GM12872 (cell line): ENCODE results near the gene LTB4R2.

Experiments used
- TF ChIP-seq, protein P1 (sequence below): IDR thresholded peaks from 3 replicates; pipeline ENCODE4 v1.5.1; 2011; ENCODE audit warnings: low read depth, mild to moderate bottlenecking, low read length, moderate library complexity; ENCODE audit not compliant: insufficient read depth

LTB4R2 gene

DNA sequence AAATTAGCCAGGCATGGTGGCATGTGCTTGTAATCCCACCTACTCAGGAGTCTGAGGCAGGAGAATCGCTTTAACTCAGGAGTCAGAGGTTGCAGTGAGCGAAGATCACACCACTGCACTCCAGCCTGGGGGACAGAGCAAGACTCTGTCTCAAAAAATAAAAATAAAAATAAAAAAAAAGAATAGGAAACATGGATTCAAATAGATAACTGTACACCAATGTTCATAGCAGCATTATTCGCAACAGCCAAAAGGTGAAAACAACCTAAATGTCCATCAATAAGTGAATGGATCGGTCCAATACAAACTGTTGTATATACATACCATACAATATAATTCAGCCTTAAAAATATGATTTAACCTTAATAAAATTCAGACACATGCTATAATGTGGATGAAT lies 32.9 kb downstream of the LTB4R2 start:
- TF ChIP-seq, protein P1, sequence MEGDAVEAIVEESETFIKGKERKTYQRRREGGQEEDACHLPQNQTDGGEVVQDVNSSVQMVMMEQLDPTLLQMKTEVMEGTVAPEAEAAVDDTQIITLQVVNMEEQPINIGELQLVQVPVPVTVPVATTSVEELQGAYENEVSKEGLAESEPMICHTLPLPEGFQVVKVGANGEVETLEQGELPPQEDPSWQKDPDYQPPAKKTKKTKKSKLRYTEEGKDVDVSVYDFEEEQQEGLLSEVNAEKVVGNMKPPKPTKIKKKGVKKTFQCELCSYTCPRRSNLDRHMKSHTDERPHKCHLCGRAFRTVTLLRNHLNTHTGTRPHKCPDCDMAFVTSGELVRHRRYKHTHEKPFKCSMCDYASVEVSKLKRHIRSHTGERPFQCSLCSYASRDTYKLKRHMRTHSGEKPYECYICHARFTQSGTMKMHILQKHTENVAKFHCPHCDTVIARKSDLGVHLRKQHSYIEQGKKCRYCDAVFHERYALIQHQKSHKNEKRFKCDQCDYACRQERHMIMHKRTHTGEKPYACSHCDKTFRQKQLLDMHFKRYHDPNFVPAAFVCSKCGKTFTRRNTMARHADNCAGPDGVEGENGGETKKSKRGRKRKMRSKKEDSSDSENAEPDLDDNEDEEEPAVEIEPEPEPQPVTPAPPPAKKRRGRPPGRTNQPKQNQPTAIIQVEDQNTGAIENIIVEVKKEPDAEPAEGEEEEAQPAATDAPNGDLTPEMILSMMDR, result no peak

DNA sequence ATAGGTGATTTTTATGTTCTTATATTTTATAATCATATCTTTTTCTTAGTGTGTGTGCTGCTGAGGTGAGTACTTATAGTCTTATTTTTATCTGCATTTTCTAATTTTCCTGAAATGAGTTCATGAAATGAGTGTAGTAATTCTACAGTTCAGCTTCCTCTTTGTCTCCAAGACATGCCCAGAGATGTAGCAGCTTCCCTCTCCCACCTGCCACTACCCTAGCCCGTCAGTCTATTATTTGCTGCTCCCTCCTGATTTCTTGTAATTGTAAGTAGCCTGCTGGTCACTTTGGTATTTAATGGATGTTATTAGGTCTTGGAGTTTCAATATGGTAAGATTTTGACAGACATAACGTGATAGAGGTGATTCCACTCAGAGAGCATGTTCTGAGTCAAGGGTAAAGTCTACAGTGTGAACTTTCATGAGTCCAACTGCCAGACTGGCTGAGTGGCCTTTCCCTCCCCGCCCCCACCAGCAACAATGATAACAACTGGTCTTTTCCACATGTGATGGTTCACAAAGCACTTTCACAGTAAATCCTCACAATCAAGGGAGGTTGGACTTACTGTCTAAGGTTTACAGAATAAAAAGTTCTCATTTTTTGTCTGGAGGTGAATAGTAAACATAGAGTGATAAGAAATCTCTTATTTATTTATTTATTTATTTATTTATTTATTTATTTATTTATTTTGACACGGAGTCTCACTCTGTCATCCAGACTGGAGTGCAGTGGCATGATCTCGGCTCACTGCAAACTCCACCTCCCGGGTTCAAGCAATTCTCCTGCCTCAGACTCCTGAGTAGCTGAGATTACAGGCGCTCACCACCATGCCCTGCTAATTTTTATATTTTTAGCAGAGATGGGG lies 34.1 kb downstream of the LTB4R2 start:
- TF ChIP-seq, protein P1, result no peak

DNA sequence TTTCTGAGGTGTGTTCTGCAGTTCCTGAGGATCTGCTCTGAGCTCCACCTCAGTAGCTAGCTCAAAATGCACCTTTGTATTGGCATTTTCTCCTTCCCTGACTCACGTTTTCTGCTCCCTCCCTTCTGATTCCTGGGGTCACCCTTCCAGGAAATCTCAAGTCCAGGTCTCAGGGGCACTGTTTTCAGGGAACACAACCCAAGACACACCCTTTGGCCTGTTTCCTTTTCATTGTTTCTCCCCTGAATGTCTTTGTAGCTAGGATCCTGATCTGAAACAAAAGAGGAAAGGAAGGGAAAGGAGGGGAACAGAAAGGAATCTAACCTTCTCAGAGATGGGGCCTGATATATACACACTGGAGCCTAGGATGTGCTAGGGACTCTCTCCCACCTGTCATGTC lies 37.2 kb downstream of the LTB4R2 start:
- TF ChIP-seq, protein P1, result no peak

DNA sequence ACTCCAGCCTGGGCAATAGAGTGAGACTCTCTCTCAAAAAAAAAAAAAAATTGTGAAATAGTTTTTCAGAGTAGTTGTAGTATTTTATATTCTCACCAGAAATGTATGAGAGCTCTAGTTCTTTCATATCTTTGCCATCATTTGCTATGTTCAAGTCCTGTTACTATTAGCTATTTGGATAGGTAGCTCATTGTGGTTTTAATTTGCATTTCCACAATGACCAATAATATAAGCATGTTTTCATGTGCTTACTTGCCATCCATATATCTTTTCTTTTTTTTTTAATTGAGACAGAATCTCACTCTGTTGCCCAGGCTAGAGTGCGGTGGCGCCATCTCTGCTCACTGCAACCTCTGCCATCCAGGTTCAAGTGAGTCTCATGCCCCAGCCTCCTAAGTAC lies 38.2 kb downstream of the LTB4R2 start:
- TF ChIP-seq, protein P1, result no peak

DNA sequence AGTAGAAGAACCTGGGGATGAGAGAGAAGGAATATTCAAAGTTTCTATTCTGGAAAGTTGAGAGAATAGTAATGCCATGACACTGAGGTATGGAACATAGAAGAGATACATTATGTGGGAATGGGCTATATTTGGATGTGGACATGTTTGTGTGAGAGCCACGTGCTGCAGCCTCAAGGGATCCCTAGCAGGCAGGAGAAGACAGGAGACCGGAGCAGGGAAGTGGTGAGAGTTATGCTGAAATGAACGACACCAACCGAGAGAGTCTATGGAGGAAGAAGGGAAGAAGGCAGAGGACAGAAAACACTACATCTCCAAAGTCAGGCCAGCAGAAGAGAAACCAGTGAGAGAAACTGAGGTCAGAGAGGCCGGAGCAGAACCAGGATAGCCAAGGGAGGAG lies 39.8 kb downstream of the LTB4R2 start:
- TF ChIP-seq, protein P1, result no peak

DNA sequence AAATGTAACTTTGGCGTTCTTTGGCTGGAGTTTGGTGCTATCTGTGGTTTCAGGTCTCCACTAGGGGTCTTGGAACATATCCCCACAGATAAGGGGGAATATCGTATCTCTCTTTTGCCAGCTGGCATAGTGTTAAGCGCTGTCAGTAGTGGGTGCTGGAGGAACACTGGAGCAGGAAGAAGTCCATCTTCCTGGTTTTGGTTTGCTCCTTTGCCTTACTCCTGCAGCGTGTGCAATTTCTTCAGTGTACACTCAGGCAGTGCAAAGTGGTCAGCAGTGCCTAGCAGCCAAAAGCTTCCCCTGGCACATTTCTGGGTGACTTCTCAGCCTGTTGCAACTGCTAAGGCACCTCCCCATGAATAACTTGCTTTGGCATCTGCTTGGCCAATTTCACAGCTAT lies 41.6 kb downstream of the LTB4R2 start:
- TF ChIP-seq, protein P1, result no peak

DNA sequence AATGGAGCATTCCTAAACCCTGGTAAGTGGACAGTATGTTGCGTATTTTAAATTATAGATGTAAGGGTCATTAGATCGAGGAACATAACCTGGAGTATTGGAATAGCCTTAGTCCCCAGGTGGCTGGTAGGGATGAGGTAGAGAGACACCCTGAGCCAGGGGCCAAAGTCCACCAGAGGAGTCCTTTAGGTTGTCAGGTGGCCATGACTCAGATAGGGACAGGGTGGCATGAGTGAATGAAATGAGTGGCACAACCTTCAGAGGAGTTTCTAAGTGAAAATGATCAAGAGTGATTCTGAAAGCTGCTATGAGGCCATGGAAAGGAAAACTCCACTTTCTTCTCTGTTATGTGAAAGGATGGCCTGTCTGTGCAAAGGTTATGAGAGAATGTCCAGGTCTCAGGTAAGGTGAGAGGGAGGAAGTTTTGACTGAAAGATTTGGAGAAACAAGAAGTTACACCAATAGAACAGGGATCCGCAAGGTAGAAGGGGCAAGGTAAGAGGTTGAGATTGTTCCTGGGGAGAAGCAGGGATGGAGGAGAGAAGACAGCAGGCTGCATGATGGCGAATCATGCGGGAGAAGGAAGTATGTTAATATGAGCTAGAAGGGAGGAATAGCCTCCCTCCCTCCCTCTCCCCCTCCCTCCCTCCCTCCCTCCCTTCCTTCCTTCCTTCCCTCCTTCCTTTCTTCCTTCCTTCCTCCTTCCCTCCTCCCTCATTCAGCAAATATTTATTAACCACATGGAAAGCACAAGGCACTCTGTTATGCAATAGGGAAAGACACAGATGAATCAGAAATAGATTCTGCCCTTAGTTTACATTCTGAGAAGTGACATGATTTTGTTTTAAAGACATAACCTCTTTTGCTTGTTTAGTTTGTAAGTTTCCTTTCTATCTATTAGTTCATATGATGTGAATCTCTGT lies 43.9 kb downstream of the LTB4R2 start:
- TF ChIP-seq, protein P1, result no peak
